ENCODE measurements around the gene TTC4.

TTC4 gene

GRCh38 chr1:54703471-54703870 is 12.2 kb upstream of the TTC4 start:
- Histone ChIP-seq H3K4me2 (ENCODE audit: low read depth, low read length, poor library complexity, severe bottlenecking) (no peak overlapping the region), H3K27me3 (ENCODE audit: insufficient read depth, low read length, poor library complexity, severe bottlenecking) (no peaks in the 10 kb centered on the region), H2AFZ (ENCODE audit: low read length) (no peak overlapping the region), H3K79me2 (ENCODE audit: insufficient read depth, low read length) (no peaks in the 10 kb centered on the region), H3K9ac (ENCODE audit: low read depth, low read length, poor library complexity, severe bottlenecking) (no peak overlapping the region), H3K4me3 (ENCODE audit: low read length, poor library complexity, severe bottlenecking) (no peak overlapping the region), H3K9me2 (replicated peaks; ENCODE audit: low read depth, low read length) (no peaks in the 10 kb centered on the region), H3F3A (ENCODE audit: low read depth) (no peaks in the 10 kb centered on the region), H3K4me1 (ENCODE audit: insufficient read depth, low read length, poor library complexity, severe bottlenecking) (no peaks in the 10 kb centered on the region), H3K9me3 (ENCODE audit: insufficient read depth, low read depth, low read length) (no peaks in the 10 kb centered on the region), H4K20me1 (ENCODE audit: insufficient read depth, low read length, poor library complexity, severe bottlenecking) (no peaks in the 10 kb centered on the region), H3K36me3 (ENCODE audit: insufficient read depth, low read length) (no peaks in the 10 kb centered on the region)
- TF ChIP-seq EZH2phosphoT487 (IDR thresholded peaks at IDR 0.05; ENCODE audit: borderline replicate concordance) (no peak), CTCF (conservative IDR thresholded peaks at IDR 0.05; ENCODE audit: low read length) (no peak)

DNA sequence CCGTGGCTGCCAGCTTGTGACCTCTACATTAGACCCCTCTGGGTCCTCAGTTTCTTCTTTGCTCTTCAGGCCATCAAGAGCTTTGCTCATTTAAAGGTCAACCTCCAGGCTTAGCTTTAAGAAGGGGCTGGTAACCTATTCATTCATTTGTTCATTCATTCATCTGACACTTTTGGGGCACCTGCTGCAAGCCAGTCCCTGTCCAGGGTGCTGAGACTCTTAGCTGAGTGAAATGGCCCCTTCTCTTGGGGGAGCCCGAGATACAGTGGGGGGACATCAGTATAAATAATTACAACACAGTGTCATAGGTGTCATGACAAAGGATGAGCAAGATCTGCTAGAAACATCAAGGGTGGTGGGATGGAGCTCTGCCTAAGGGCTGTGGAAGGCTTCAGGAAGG is 10.5 kb upstream of the TTC4 start:
- Histone ChIP-seq H4K20me1 (ENCODE audit: insufficient read depth, low read length, poor library complexity, severe bottlenecking) (no peaks in the 10 kb centered on the region), H3K9me2 (replicated peaks; ENCODE audit: low read depth, low read length) (no peaks in the 10 kb centered on the region), H3K9me3 (ENCODE audit: insufficient read depth, low read depth, low read length) (no peaks in the 10 kb centered on the region), H3K4me3 (ENCODE audit: low read length, poor library complexity, severe bottlenecking) (no peak overlapping the region), H3K4me1 (ENCODE audit: insufficient read depth, low read length, poor library complexity, severe bottlenecking) (no peaks in the 10 kb centered on the region), H3K27me3 (ENCODE audit: insufficient read depth, low read length, poor library complexity, severe bottlenecking) (no peaks in the 10 kb centered on the region), H2AFZ (ENCODE audit: low read length) (no peak overlapping the region), H3K4me2 (ENCODE audit: low read depth, low read length, poor library complexity, severe bottlenecking) (no peak overlapping the region), H3K9ac (ENCODE audit: low read depth, low read length, poor library complexity, severe bottlenecking) (no peak overlapping the region), H3K79me2 (ENCODE audit: insufficient read depth, low read length) (no peaks in the 10 kb centered on the region), H3K36me3 (ENCODE audit: insufficient read depth, low read length) (no peaks in the 10 kb centered on the region), H3F3A (ENCODE audit: low read depth) (no peaks in the 10 kb centered on the region)
- TF ChIP-seq CTCF (conservative IDR thresholded peaks at IDR 0.05; ENCODE audit: low read length) (no peak), EZH2phosphoT487 (IDR thresholded peaks at IDR 0.05; ENCODE audit: borderline replicate concordance) (no peak)

DNA sequence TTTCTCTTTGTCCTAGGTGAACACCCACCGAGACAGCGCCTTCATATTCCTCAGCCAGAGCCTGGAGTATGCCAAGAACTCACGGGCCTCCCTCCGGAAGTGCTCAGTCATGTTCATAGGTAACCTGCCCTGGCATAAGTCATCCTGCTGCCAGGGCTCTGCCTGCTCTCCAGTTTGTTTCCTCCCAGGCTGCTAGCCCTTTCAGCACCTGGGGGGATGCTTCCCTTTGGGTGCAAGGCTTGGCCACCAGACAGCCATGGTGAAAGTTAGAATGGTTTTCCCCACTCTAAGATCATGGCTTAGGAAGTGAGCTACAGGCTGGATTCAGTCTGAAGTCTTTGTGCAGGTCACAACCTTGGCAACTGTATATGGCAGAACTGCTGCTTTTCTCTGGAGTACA is 9.2 kb upstream of the TTC4 start:
- Histone ChIP-seq H3K4me3 (ENCODE audit: low read length, poor library complexity, severe bottlenecking) (no peak overlapping the region), H3K4me2 (ENCODE audit: low read depth, low read length, poor library complexity, severe bottlenecking) (no peak overlapping the region), H3K9me2 (replicated peaks; ENCODE audit: low read depth, low read length) (no peaks in the 10 kb centered on the region), H3K27me3 (ENCODE audit: insufficient read depth, low read length, poor library complexity, severe bottlenecking) (no peaks in the 10 kb centered on the region), H3K4me1 (ENCODE audit: insufficient read depth, low read length, poor library complexity, severe bottlenecking) (no peaks in the 10 kb centered on the region), H3K9me3 (ENCODE audit: insufficient read depth, low read depth, low read length) (no peaks in the 10 kb centered on the region), H3K9ac (ENCODE audit: low read depth, low read length, poor library complexity, severe bottlenecking) (no peak overlapping the region), H3K79me2 (ENCODE audit: insufficient read depth, low read length) (no peaks in the 10 kb centered on the region), H2AFZ (ENCODE audit: low read length) (no peak overlapping the region), H4K20me1 (ENCODE audit: insufficient read depth, low read length, poor library complexity, severe bottlenecking) (no peaks in the 10 kb centered on the region), H3K36me3 (ENCODE audit: insufficient read depth, low read length) (no peaks in the 10 kb centered on the region), H3F3A (ENCODE audit: low read depth) (no peaks in the 10 kb centered on the region)
- TF ChIP-seq EZH2phosphoT487 (IDR thresholded peaks at IDR 0.05; ENCODE audit: borderline replicate concordance) (no peak), CTCF (conservative IDR thresholded peaks at IDR 0.05; ENCODE audit: low read length) (no peak)

Data from Loucy (cell line).